HS-5 (cell line): ENCODE measurements around the gene NKX2-3.

Experiments
- DNase-seq: peaks from one replicate; pipeline ENCODE4 v3.0.0-alpha.2; 2012; ENCODE audit warnings: low read depth

Gene NKX2-3

DNA sequence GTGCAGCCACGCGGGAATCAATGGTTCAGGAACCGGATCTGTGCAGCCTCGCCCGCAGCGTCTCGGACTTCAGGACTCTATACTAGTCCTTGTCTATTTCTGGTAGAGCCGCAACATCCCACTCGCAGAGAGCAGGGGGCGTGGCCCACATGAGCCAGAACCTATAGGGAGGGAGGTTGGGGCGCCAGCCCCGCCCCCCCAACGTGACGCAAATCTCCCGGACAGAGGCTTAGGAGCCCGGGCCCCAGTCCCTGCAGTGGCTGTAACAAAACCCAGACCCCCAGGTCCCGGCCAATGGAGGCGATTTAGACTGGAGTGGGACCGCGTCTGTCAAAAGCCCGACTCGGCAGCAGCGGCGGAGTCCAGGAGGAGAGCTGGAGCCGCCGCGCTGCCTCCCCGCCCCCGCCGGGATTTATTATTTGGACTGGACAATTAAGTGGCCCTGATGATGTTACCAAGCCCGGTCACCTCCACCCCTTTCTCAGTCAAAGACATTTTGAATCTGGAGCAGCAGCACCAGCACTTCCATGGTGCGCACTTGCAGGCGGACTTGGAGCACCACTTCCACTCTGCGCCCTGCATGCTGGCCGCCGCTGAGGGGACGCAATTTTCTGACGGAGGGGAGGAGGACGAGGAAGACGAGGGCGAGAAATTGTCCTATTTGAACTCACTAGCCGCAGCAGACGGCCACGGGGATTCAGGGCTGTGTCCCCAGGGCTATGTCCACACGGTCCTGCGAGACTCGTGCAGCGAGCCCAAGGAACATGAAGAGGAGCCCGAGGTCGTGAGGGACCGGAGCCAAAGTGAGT is at the start of gene NKX2-3:
TSS of gene NKX2-3 (plus strand) at position 256 of the 809 bp plus-strand sequence. CDS start at position 446, 190 bp downstream.
- DNase-seq = no peak

DNA sequence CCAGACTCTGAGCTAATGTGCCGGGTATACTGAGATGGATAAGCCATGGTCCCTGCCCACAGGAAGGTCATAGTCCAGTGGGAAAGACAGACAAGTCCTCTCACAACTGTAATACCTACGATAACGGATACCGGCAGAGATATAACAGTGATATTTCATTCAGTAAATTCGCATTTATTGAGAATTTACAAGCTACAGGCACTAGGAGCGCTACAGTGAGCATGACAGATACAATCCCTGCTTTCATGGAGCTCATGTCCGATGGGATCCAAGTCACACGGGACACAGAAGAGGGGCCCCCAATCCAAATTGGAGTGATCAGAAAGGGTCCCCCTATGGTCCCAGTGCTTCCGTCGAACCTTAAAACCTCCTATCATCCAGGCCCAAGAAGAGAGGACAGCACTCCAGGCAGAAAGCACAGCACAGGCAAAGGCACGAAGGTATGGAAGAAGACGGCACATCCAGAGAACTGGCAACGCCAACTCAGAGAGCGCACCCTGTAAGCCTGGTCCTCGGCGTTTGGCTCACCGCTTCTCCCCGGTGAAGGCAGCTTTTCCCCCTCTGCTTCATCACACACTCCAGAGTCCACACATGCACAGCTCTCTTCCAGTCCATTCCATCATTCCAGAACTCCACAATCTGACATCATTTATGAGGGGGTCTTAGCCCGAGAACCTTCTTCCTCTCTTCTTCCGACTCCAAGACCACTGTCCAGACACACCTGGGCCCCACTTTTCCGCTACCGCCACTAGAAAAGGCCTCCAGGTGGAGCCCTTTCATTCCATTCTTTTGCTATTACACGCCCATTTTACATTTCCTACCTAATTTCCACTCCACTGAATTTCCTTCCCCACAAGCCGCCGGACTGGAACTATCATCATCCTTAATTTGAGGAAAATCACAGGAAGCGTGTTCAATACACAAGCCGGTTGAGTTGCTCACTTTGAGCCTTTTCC is 47.8 kb upstream of the NKX2-3 start:
- DNase-seq = no peak

DNA sequence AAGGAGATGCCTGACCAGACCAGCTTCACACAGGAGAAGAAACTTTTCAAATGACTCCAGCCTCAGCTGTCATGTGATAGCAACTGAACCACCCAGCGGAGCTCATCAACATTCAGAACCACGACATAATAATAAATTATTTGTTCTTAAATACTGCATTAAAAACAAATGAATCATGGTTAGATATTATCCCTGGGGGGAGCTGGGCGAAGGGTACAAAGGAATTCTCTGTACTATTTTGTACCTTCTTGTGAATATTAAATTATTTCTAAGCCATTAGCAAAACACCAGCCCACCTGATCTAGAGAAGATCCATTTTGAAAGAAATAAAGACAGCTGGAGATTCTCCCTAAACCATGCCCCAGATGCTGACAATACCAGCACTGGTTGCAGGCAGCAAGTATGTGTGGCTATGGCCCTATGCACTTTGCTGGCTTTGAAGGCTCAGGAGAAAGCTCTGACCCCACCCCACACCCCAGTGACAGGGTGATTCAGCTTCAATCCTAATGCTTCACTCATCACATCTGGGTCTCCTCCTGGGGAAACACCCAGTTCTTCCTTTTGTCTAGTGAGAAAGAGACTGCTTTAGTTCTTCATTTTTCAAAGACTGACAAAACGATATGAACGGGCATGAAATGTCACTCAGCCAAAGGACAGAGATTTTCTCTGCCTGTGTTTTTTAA is 45.5 kb upstream of the NKX2-3 start:
- no peak for DNase-seq

GRCh38 chr10:99489271-99489670 is 43.5 kb upstream of the NKX2-3 start:
- DNase-seq = no peak

- no peak for DNase-seq
Observed at GRCh38 chr10:99497343-99498025, 35.3 kb upstream of the NKX2-3 start.

GRCh38 chr10:99506416-99506815 is 26.3 kb upstream of the NKX2-3 start:
- no peak for DNase-seq

DNA sequence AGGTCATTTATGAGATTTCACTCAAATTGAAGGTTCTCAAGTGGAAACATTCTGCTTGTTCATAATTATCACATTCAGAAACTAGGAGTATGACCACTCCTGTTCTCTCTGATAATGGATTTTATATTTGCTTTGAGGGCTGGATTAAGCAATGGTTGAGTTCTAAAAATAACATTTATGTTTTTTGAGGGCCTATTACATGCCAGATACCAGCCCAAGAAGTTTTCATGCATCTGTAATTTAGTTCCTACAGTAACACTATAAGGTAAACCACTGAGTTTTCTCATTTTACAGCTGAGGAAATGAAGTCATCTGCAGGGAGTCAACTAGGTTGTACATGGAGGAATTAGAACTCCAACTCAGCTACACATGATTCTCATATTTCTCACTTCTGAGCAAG is 25.5 kb upstream of the NKX2-3 start:
- DNase-seq = no peak

- DNase-seq = no peak
Observed at GRCh38 chr10:99513061-99513460, 19.7 kb upstream of the NKX2-3 start.

GRCh38 chr10:99519690-99520039 is 13.1 kb upstream of the NKX2-3 start:
- no peak for DNase-seq

- DNase-seq = no peak
Observed at GRCh38 chr10:99520040-99520846, 12.5 kb upstream of the NKX2-3 start.

- DNase-seq = no peak
Observed at GRCh38 chr10:99520847-99521764, 11.6 kb upstream of the NKX2-3 start.

DNA sequence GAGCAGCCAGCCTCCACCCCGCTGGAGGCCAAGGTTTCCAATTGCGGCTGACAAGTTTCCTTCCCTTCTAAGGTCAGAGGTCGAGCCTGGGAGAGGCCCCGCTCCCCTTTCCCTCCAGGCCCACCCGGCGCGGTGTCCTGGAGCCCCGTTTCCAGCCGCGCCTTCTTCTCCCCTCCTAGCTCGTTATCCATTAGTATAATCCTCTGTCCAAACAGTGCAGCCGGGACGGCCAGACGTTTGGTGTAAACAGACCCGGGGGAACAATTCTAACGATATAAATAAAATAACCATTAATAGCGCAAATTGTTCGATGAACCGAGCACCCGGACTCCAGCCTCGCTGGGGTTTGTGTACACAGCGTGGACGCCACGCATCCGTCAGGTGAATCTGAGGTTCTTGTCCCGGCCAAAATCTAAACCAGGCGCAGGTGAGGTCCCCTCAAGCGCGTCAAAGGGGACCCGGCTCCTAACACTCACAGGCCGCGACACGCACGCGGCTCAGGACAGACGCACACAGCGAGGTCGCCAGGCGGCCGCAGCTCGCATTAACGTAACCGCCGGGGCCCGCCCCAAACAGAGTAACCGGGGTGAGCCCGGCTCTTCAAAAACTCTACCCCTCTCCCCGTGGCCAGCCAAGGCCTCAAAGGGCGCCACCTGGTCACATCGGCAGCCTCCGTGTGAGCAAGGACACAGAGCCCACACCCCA is 10.8 kb upstream of the NKX2-3 start:
- no peak for DNase-seq

DNA sequence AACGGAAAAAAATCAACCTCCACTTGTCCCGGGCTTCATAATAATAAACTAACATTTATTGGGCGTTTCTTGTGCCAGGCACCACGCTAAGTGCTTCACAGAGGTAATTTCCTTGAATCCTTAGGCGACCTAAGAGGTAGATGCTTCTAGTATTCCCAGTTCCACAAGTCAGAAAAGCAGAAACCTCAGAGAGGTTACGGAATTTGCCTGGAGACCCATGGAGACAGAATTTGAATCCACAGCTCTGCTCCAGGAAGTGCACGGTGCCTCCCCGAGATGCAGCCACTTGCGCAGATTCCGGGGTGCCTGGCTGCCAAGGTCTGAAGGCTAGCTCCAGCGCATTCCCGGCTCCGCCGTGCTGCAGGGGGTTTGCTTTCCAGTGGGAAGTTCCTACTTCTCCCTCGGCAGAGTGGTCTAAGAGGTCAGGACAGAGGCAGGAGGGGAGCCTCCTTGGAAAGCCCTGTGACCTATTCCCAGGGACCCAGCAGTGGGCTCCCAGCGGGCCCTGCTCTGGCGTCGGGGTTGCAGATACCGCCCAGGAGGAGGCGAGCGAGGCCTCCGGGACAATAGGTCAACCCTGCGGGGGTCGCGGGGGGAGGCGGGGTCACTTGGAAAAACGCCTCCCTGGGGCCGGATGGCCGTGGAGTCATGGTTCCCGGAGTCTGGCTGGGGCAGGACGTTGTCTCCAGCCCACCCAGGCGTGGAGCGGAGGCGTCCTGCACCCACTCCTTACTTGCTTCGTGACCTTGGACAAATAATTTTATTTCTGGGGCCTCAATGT is 10.1 kb upstream of the NKX2-3 start:
- no peak for DNase-seq

GRCh38 chr10:99523251-99523773 is 9.4 kb upstream of the NKX2-3 start:
- no peak for DNase-seq

DNA sequence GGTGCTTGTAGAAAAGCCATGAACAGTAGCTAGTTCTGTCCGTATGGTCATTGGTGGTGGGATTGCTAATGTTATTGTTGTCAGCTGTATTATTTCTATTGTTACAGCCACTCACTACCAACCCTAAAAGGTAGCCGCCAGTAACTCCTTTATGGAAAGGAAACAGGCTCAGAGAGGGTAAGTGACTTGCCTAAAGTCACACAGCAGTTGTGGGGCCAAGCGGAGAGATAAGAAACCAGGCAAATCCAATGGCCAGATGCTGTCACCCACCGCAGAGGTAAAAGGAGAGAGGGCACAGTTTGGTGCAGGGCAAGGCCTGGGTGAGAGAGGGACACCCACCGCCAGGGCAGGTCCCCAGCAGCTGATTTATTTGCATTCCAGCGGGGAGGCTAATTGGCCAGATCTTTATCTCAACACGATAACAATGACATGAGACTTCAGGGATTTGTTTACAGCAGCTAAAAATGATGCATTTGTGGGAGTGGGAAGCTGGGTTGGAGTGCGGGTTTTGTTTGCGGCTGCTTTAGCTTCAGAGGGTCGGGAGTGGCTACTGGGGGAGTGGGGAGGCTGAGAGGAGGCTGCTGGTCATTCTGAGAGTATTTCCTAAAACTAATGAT is 8.6 kb upstream of the NKX2-3 start:
- DNase-seq = no peak

DNA sequence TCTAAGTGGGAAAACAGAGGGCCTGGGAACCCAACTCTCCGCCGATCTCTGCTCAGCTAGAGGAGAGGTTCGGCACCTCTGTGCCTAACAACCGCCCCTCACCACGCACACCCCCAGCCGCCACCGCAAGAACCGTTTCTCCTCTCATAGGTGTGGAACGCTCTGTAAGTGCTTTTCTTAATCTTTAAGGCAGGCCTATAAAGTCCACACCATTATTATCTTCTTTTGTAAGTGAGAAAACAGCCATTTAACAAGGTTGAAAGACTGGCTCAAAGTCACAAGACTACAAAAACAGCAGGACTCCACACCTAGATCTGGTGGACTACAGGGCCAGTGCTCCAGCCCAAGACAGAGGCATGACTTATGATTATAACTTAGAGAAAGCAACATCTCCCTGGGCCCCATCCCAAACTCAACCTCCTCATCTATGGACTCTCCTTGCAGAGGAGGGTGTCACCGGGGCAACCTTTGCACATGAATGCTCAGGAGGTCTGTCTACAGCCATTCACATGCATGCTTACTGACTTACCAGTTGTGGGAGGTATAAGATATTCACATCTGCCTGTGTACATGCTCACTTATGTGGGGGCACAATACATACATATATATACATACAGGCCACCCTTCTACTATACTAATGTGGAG is 7.9 kb upstream of the NKX2-3 start:
- no peak for DNase-seq

GRCh38 chr10:99525897-99526296 is 6.8 kb upstream of the NKX2-3 start:
- DNase-seq = no peak
